Fibroblast of lung (primary cell): ENCODE measurements around the gene PARP3.

Source experiments
- CTCF ChIP-seq, 2 donors: IDR thresholded peaks in 1 of 2; conservative IDR thresholded peaks in 1 of 2; 1 replicate in 1 of 2; 2 replicates in 1 of 2; pipeline ENCODE4 v1.5.1; 2011 to 2012; ENCODE audit warnings: low read length in 2 of 2, control low read depth in 1 of 2, inconsistent platforms in 1 of 2, low read depth in 1 of 2, mild to moderate bottlenecking in 1 of 2
- EZH2 ChIP-seq: IDR thresholded peaks from 2 replicates; pipeline ENCODE4 v1.5.1; 2012; ENCODE audit warnings: low read length, control low read depth, mild to moderate bottlenecking; ENCODE audit errors: missing control alignments

- TF ChIP-seq EZH2 (no peak), CTCF (conservative IDR thresholded peaks at IDR 0.05 in 1 of 2, IDR thresholded peaks at IDR 0.05 in 1 of 2; ENCODE audit: low read depth in 1 of 2, low read length in 2 of 2) (no peak)
These were observed 6.9 kb upstream of the PARP3 start for GRCh38 chr3:51934991-51935885.
